ENCODE results near the gene RAX2. TPM values are rescaled to one million over a fixed set of nuclear protein-coding genes. Genes with fewer than 3 reads are reported as not detected.

RAX2 gene
- total RNA-seq, 1 donor from 2014 or later, result not detected

GRCh38 chr19:3810708-3811355 is 38.8 kb upstream of the RAX2 start:
- intact Hi-C loops (cut with DNase I), result no loop called here
- H3K4me1 ChIP-seq, result peaks cover 37% of the 10 kb centered on the region
- no peaks in the 10 kb centered on the region for H3K36me3 ChIP-seq
- ATAC-seq (no peak), DNase-seq (no peak)
- no peak for TF ChIP-seq CTCF (IDR thresholded peaks at IDR 0.05)
- H3K27ac ChIP-seq, result peak overlapping the region; percentile 79
- no peaks in the 10 kb centered on the region for H3K9me3 ChIP-seq
- peaks cover 3% of the 10 kb centered on the region for H3K27me3 ChIP-seq (ENCODE audit: low read depth)
- no peak overlapping the region for H3K4me3 ChIP-seq

GRCh38 chr19:3809881-3810707 is 38.1 kb upstream of the RAX2 start:
- DNase-seq (no peak), ATAC-seq (no peak)
- no peak for TF ChIP-seq CTCF (IDR thresholded peaks at IDR 0.05)
- Histone ChIP-seq H3K4me1 (peaks cover 37% of the 10 kb centered on the region), H3K9me3 (no peaks in the 10 kb centered on the region), H3K27ac (peak overlapping the region; percentile 79), H3K36me3 (no peaks in the 10 kb centered on the region), H3K4me3 (no peak overlapping the region), H3K27me3 (ENCODE audit: low read depth) (peaks cover 3% of the 10 kb centered on the region)
- intact Hi-C loops (cut with DNase I), result no loop called here

GRCh38 chr19:3808420-3809143 is 36.6 kb upstream of the RAX2 start:
- H3K4me3 ChIP-seq, result no peak overlapping the region
- no peak for DNase-seq
- H3K9me3 ChIP-seq, result no peaks in the 10 kb centered on the region
- no peaks in the 10 kb centered on the region for H3K36me3 ChIP-seq
- intact Hi-C loops (cut with DNase I), result no loop called here
- TF ChIP-seq CTCF (IDR thresholded peaks at IDR 0.05), result peak; percentile 11
- H3K4me1 ChIP-seq, result peaks cover 26% of the 10 kb centered on the region
- no peak for ATAC-seq
- peak overlapping the region; percentile 71 for H3K27ac ChIP-seq
- H3K27me3 ChIP-seq (ENCODE audit: low read depth), result peaks cover 3% of the 10 kb centered on the region

- ATAC-seq (no peak), DNase-seq (no peak)
- peaks cover 3% of the 10 kb centered on the region for H3K27me3 ChIP-seq (ENCODE audit: low read depth)
- intact Hi-C loops (cut with DNase I), result no loop called here
- peak overlapping the region; percentile 71 for H3K27ac ChIP-seq
- H3K4me3 ChIP-seq, result no peak overlapping the region
- no peaks in the 10 kb centered on the region for H3K9me3 ChIP-seq
- no peaks in the 10 kb centered on the region for H3K36me3 ChIP-seq
- no peak for TF ChIP-seq CTCF (IDR thresholded peaks at IDR 0.05)
- peaks cover 18% of the 10 kb centered on the region for H3K4me1 ChIP-seq
Measured at GRCh38 chr19:3807574-3808354, 35.7 kb upstream of the RAX2 start.

- Histone ChIP-seq H3K27ac (no peak overlapping the region), H3K4me3 (no peak overlapping the region), H3K36me3 (no peaks in the 10 kb centered on the region), H3K27me3 (ENCODE audit: low read depth) (peaks cover 7% of the 10 kb centered on the region), H3K9me3 (no peaks in the 10 kb centered on the region), H3K4me1 (peaks cover 12% of the 10 kb centered on the region)
- TF ChIP-seq CTCF (IDR thresholded peaks at IDR 0.05), result no peak
- intact Hi-C loops (cut with DNase I), result no loop called here
- no peak for ATAC-seq
- no peak for DNase-seq
Measured at GRCh38 chr19:3807131-3807480, 35.1 kb upstream of the RAX2 start.

All from lower lobe of right lung (tissue), 2 donors.